HG03442 (cell line): ENCODE measurements around the gene BPIFB4.
"Not testable (repeated sequence)": the region's sequence is repeated elsewhere in the genome, so short reads cannot be mapped to it uniquely, and the experiment has no call there.

Experiments
- ATAC-seq: cut with Tn5 transposase; IDR thresholded peaks from one replicate; pipeline ENCODE4 v1.9.1; 2021; ENCODE audit warnings: mild to moderate bottlenecking, moderate library complexity; ENCODE audit not compliant: unreplicated experiment

The BPIFB4 gene

DNA sequence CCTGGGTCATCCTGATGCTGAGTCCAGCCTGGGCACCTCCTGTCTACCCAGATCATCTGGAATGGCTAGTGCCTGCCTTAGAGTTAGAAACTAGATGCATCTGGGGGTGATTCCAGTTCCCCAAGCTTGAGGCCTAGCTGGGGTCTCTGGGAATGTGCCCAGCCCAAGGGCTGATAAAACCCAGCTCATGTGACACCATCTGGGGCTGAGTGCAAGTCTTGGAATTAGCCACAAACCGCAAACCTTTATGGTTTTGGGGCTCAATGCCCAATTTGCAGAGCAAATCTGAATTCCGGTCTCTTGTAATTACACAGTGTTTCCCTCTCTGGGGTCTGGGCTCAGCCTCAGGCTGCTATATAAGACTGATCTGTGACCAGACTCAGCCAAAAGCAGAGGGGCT, at the start of gene BPIFB4:
Gene BPIFB4, plus strand, starts transcription at position 385 of the 400 bp plus-strand sequence. CDS start 1,884 bp downstream, outside the sequence.
- ATAC-seq, result no peak

GRCh38 chr20:33030076-33030475, 49.4 kb upstream of the BPIFB4 start:
- no peak for ATAC-seq

DNA sequence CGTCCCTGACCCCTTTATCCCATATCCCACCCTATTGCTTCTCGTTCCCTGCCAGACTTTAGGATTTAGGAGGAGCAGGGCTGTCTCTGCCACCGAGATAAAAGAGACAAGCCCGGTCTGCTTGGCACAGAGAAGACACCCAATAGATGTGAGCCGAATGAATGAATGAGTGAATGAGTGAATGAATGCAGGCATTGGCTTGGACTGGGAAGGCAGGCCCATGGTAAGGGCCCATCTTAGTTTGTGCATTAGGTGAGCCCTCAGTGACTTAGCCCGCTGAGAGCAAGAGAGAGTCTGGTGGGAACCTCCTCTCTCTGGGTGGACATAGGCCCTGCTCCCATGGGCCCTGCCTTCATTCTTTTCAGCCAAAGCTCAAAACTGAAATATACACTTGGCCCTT, 48.9 kb upstream of the BPIFB4 start:
- ATAC-seq, result no peak

GRCh38 chr20:33031531-33031930, 47.9 kb upstream of the BPIFB4 start, which contains the start of gene BPIFB6:
Gene BPIFB6, plus strand, starts transcription at chr20:33031648. Its CDS starts 0 bp downstream, at chr20:33031648.
- ATAC-seq, result no peak

DNA sequence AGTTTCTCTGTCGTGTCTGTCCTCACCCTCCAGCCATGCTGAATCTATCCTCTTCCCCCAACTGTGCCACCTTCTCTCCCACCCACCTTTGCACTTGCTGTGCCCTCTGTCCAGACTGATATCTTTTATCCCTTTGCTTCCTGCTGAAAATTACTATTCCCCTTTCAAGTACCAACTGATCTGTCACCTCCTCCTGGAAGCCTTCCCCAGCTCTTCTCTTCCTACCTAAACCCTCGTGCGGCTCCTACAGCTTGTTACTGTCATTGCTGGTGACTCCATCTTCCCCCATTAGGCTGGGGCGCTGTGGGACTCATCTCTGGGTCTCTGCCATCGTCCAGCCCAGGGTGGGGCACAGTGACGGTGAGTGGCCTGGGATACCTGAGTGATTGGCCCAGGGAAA, 46.9 kb upstream of the BPIFB4 start:
- ATAC-seq, result no peak

- no peak for ATAC-seq
These were observed 46.1 kb upstream of the BPIFB4 start for GRCh38 chr20:33033381-33033780.

DNA sequence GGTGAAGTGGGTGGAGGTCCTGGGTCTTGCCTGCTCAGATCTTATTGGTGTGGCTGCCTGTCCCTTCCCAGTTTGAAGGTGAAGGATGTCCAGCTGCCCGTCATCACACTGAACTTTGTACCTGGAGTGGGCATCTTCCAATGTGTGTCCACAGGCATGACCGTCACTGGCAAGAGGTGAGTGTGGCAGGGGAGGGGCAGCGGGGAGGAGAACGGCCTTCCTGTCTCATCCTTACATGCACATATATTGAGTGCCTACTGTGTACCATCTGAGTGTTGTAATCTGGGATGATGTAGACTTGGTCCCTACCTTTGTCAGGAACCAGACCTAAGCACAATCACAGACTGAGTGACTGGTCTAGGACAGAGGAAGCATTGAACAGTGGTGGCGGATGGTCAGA, 45.3 kb upstream of the BPIFB4 start:
- no peak for ATAC-seq

DNA sequence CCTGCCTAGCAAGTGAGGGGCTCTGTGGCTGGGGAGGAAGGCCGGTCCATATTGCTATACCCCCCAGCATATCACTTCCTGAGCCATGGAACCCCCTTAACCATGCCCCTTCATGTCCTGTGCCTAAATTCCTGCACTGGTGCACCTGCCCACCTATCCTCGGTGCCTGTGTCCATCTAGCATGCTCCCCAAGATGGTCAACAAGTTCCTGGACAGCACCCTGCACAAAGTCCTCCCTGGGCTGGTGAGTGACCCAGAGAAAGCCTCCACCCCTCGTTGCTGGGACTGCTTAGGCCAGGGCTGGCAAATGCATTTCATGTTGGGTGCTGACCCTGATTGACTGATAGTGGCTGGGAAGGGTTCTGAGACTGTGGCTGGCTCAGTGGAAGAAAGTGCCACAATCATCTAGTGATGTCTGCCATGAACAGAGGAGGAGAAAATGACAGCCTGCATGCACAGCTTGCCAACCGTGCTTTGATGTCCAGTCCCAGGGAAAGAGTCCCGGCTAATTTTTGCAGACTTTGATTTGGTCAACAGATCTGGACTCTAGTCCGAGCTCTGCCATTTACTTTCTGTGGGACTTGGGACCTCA, 44.4 kb upstream of the BPIFB4 start:
- ATAC-seq, result no peak

- no peak for ATAC-seq
These were observed 42.0 kb upstream of the BPIFB4 start for GRCh38 chr20:33037456-33037855.

DNA sequence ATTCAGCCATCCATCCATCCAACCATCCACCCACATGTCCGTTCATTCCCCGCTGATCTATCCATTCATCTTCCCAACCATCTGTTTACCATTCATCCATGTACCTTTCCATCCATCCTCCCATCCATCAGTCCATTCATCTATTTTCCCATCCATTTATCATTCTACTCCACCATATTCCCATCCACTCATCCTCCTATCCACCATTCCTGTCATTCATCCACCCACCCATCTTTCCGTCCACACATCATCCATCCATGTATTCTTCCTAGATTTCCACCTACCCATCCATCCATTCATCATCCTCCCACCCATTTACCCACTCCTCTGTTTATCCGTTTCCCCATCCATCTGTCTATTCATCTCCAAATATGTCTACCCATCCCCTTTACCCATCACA, 41.2 kb upstream of the BPIFB4 start:
- no peak for ATAC-seq

DNA sequence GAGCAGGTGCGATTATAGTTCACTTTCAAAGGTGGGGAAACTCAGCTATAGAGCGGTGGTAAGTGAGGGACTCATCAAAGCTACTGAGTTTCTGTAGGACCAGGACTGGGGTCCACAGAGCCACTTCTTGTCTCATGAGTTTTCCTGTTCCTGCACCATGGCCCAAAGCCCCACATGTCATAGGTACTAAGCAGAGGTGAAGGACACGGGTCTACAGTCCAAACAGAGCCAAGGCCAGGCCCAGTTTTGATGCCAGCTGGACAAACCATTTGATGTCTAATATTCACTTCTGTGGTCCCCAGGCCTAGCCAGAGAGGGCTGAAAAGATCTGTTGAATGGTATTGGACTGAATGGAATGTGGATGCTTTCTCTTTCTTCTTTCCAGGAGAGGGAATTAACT, 37.0 kb upstream of the BPIFB4 start:
- ATAC-seq, result no peak

DNA sequence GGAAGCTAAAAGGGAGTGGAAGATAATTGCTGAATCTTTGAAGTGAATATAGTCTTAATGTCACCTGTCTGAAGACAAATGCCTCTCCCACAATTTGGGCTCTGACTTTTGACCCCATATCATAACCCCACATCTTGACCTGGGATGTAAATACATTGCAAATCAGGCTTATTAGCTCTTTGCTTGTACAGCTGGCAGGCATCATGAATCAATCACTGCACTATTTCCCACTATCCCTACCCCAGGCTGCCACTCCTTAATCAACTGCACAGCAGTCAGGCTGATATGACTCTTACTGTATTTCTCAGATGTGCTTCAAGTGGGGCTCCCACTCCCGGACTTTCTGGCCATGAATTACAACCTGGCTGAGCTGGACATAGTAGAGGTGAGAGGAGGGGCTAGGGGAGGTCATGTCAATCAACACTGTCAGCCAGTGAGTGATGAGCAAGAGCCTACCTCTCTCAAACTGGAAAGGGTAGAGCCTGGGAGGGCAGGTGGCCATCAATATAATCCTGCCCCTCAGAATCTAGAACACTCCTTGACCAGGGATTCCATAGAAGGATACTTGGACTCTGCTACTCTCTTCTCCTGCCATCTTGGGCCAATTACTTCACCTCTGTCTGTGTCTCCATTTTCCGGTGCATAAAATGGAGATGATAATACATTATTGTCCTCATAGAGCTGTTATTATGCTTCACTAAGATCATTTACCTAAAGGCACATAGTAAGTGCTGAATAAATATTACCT, 36.3 kb upstream of the BPIFB4 start:
- ATAC-seq, result no peak

DNA sequence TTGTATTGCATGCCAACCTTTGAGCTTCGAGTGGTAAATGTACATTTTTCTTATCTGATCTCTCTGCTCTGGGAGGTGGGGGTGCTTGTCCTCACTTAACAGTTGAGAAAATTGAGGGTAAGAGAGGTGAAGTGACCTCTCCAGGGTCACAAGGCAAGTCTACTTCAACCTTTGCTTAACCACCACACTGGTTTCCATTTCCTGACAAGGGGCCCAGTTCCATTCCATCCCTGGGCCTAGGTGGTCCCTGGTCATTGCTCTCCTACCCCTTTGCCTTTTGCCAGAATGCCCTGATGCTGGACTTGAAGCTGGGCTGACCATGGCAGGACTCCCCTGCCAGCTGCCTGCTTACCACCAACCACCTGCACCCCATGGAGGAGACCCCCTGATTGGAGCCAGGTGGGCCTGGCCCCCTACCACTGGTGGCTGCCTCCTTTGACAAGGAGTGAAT, 35.7 kb upstream of the BPIFB4 start:
- no peak for ATAC-seq

DNA sequence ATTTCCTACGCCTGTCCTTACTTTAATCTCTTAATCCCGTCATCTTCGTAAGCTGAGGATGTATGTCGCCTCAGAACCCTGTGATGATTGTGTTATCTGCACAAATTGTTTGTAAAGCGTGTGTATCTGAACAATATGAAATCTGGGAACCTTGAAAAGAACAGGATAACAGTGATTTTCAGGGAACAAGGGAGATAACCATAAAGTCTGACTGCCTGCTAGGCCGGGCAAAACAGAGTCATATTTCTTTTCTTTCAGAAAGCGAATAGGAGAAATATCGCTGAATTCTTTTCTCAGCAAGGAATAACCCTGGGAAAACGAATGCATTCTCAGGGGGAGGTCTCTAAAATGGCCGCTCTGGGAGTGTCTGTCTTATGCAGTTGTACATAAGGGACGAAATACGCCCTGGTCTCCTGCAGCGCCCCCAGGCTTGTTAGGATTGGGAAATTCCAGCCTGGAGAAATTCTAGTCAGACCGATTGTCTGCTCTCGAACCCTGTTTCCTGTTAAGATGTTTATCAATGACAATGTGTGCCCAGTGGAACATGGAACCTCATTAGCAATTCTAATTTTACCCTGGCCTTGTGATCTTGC, 34.2 kb upstream of the BPIFB4 start:
- not testable (repeated sequence) for ATAC-seq

DNA sequence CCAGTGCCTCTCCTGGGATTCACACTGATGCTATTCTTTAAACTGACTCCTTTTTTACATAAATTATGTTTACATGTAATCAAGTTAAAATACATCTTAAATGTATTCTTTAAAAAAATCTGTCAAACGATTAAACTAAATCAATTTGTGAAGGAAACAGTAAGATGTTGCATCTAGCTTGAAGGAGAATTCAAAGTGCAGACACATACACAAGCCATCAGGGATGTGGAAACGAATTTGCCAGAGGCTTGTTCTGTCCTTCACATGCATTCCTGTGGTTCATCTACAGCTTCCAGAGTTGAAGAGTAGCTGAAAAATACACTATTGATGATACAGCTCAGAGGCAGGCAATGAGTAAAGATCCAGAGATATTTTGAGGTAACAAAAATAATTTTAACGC, 33.0 kb upstream of the BPIFB4 start:
- no peak for ATAC-seq

- no peak for ATAC-seq
These were observed 28.1 kb upstream of the BPIFB4 start for GRCh38 chr20:33051333-33051732.

DNA sequence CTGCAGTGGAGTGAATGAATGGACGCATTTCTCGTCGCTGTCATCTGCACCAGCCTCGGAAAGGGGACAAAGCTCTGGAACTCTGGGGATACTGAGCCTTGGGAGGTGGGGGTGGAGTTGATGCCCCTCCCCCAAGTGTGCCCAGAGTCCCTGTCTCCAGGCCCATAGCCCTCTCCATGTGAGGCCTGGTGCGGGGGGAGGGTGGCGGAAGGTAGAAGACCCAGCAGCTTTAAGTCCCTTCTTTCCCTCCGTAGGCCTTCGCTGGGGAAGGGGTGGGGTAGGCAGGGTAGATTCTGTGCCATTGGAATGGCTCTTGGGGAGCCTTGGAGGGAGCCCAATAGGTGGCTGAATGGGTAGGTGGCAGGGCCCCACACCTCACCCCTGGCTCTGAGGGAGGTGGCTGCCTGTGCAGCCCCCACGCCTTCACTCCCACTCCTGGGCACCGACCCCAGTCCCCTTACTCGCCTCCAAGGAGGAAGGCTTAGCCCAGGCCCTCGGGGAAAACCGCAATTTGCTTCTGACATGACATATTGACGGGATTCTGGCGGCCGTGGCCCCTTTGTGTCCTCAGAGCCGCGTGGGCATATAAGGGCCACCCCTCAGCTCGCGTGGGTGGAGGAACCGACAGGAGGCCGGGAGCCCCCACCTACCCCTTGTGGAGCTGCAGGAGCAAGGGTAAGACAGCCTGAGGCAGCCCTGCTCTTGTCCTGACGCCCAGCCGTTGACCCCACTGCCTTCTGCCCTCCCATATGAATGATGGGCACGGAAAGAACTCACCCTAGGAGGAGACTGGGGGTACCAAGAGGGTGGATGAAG, 25.9 kb upstream of the BPIFB4 start, which contains the start of gene BPIFB3:
Gene BPIFB3, plus strand, starts transcription at position 613 of the 816 bp plus-strand sequence. CDS start 1,533 bp downstream, outside the sequence.
- ATAC-seq, result no peak

- no peak for ATAC-seq
These were observed 25.1 kb upstream of the BPIFB4 start for GRCh38 chr20:33054381-33054780.

GRCh38 chr20:33054791-33055190, 24.7 kb upstream of the BPIFB4 start:
- ATAC-seq, result no peak

DNA sequence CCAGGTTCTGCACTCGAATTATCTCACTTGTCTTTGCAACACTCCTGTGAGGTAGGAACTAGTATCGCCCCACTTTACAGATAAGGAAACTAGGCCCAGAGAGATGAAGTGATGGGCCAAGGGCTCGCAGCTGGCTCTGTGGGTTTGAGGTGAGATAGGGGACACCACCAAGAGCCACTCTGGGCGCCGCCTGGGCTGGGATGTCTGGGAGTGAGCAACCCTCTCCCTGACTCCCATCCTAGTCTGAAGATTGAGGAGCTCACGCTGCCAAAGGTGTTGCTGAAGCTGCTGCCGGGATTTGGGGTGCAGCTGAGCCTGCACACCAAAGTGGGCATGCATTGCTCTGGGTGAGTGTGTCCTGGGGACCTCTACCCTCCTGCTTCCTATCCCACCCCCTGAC, 20.3 kb upstream of the BPIFB4 start:
- ATAC-seq, result no peak

GRCh38 chr20:33059741-33060390, 19.6 kb upstream of the BPIFB4 start:
- no peak for ATAC-seq
